Liver (tissue), 9 donors: ENCODE data around the gene CEP20. TPM values are rescaled to one million over a fixed set of nuclear protein-coding genes. Genes with fewer than 3 reads are reported as not detected.

ENCODE experiments used
- DNase-seq: peaks from one replicate; pipeline ENCODE4 v3.0.0-alpha.2; 2017; ENCODE audit warnings: low spot score
- H3K27ac ChIP-seq, 2 donors: one replicate each; pipeline ENCODE4 v1.7.0; 2013; ENCODE audit warnings: inconsistent platforms in 2 of 2, low read length in 2 of 2, control low read depth in 1 of 2, low read depth in 1 of 2, mild to moderate bottlenecking in 1 of 2
- H3K27me3 ChIP-seq, 4 donors: one replicate each; pipeline versions ENCODE4 v1.6.1 to v1.7.0; 2013; ENCODE audit warnings: low read length in 3 of 4, inconsistent platforms in 1 of 4, mild to moderate bottlenecking in 1 of 4, moderate library complexity in 1 of 4; ENCODE audit not compliant: control insufficient read depth in 4 of 4, insufficient read depth in 4 of 4
- H3K36me3 ChIP-seq, 4 donors: one replicate each; pipeline versions ENCODE4 v1.6.1 to v1.7.0; 2013; ENCODE audit warnings: low read length in 3 of 4, mild to moderate bottlenecking in 3 of 4, low read depth in 1 of 4, moderate library complexity in 1 of 4; ENCODE audit not compliant: control insufficient read depth in 4 of 4, insufficient read depth in 3 of 4
- H3K4me1 ChIP-seq, 4 donors: one replicate each; pipeline versions ENCODE4 v1.6.1 to v1.7.0; 2013; ENCODE audit warnings: low read length in 3 of 4, mild to moderate bottlenecking in 3 of 4, moderate library complexity in 1 of 4; ENCODE audit not compliant: control insufficient read depth in 4 of 4, insufficient read depth in 4 of 4
- H3K4me3 ChIP-seq, 3 donors: one replicate each; pipeline versions ENCODE4 v1.6.1 to v1.7.0; 2013; ENCODE audit warnings: low read length in 3 of 3, control low read depth in 1 of 3, low read depth in 1 of 3, mild to moderate bottlenecking in 1 of 3
- H3K9ac ChIP-seq, 2 donors: one replicate each; pipeline ENCODE4 v1.7.0; 2013; ENCODE audit warnings: low read length in 2 of 2, mild to moderate bottlenecking in 2 of 2, moderate library complexity in 2 of 2, control low read depth in 1 of 2, low read depth in 1 of 2
- H3K9me3 ChIP-seq, 4 donors: one replicate each; pipeline versions ENCODE4 v1.6.1 to v1.7.0; 2013; ENCODE audit warnings: low read length in 3 of 4; ENCODE audit not compliant: control insufficient read depth in 4 of 4
- ATF3 ChIP-seq: IDR thresholded peaks from 2 replicates; pipeline ENCODE4 v1.6.1; 2016; ENCODE audit warnings: antibody characterized with exemption
- CTCF ChIP-seq: fragments of 150-350 bp; IDR thresholded peaks from 2 replicates; pipeline ENCODE4 v1.5.1; 2017; ENCODE audit warnings: improper control_type of control experiment, low read depth, low read length; ENCODE audit not compliant: missing input control
- EGR1 ChIP-seq, 2 donors: IDR thresholded peaks; 2 replicates each; pipeline ENCODE4 v1.6.1; 2016 to 2018; ENCODE audit warnings: antibody characterized with exemption in 2 of 2, low read depth in 2 of 2
- FOXA1 ChIP-seq: IDR thresholded peaks from 2 replicates; pipeline ENCODE4 v1.6.1; 2016; ENCODE audit warnings: antibody characterized with exemption
- FOXA2 ChIP-seq: IDR thresholded peaks from 2 replicates; pipeline ENCODE4 v1.6.1; 2016; ENCODE audit warnings: antibody characterized with exemption
- GABPA ChIP-seq, 2 donors: IDR thresholded peaks in 1 of 2; conservative IDR thresholded peaks in 1 of 2; 2 replicates each; pipeline ENCODE4 v1.6.1; 2016; ENCODE audit warnings: antibody characterized with exemption in 2 of 2, mild to moderate bottlenecking in 1 of 2, moderate library complexity in 1 of 2
- HNF4A ChIP-seq, 2 donors: conservative IDR thresholded peaks; 2 replicates each; pipeline ENCODE4 v1.6.1; 2016; ENCODE audit warnings: antibody characterized with exemption in 2 of 2, mild to moderate bottlenecking in 2 of 2
- HNF4G ChIP-seq: IDR thresholded peaks from 2 replicates; pipeline ENCODE4 v1.6.1; 2016; ENCODE audit warnings: antibody characterized with exemption
- JUND ChIP-seq, 2 donors: IDR thresholded peaks; 2 replicates each; pipeline ENCODE4 v1.6.1; 2016; ENCODE audit warnings: antibody characterized with exemption in 2 of 2
- NR2F2 ChIP-seq: IDR thresholded peaks from 2 replicates; pipeline ENCODE4 v1.6.1; 2016; ENCODE audit warnings: antibody characterized with exemption
- RAD21 ChIP-seq, 2 donors: IDR thresholded peaks; 2 replicates each; pipeline ENCODE4 v1.6.1; 2016; ENCODE audit warnings: antibody characterized with exemption in 2 of 2, mild to moderate bottlenecking in 2 of 2
- RXRA ChIP-seq, 2 donors: IDR thresholded peaks; 2 replicates each; pipeline ENCODE4 v1.6.1; 2017 to 2018; ENCODE audit warnings: antibody characterized with exemption in 2 of 2, mild to moderate bottlenecking in 1 of 2
- SP1 ChIP-seq: IDR thresholded peaks from 2 replicates; pipeline ENCODE4 v1.6.1; 2018; ENCODE audit warnings: antibody characterized with exemption, mild to moderate bottlenecking
- TAF1 ChIP-seq: conservative IDR thresholded peaks from 2 replicates; pipeline ENCODE4 v1.6.1; 2016; ENCODE audit warnings: antibody characterized with exemption, mild to moderate bottlenecking
- YY1 ChIP-seq: IDR thresholded peaks from 2 replicates; pipeline ENCODE4 v1.6.1; 2016; ENCODE audit warnings: antibody characterized with exemption, mild to moderate bottlenecking
- ZBTB33 ChIP-seq: IDR thresholded peaks from 2 replicates; pipeline ENCODE4 v1.6.1; 2016; ENCODE audit warnings: antibody characterized with exemption
- WGBS: extraction: QIAGEN DNeasy Blood & Tissue Kit; methylation state at CpG from one replicate; pipeline ENCODE4 v1.1.7; 2013; 5-methylcytosine and 5-hydroxymethylcytosine counted together
- polyA plus RNA-seq, 2 donors: library from polyadenylated mRNA; stranded (reverse) in 1 of 2; unstranded in 1 of 2; fragments of 200-250 nt in 1 of 2; fragments of >200 nt in 1 of 2; fragmentation: Nextera tagmentation in 1 of 2; extraction: Ambion mirVana in 1 of 2; gene quantifications; one replicate each; pipeline versions ENCODE4 v1.2.1 to v1.2.3, GENCODE V29; 2013 to 2015
- total RNA-seq, 2 donors: library from RNA; depleted of rRNA; stranded (reverse); fragments of >200 nt; gene quantifications; one replicate each; pipeline ENCODE4 v1.2.3, GENCODE V29; 2014
- TF ChIP-seq, protein P1 (sequence below): IDR thresholded peaks from 2 replicates; pipeline ENCODE4 v1.6.1; 2016; ENCODE audit warnings: antibody characterized with exemption
- TF ChIP-seq, protein P2 (sequence below): IDR thresholded peaks from 2 replicates; pipeline ENCODE4 v1.6.1; 2016; ENCODE audit warnings: antibody characterized with exemption, mild to moderate bottlenecking
- donor health status: healthy.
- donor health status: healthy.
- donor health status: healthy.
- donor health status: healthy.
- donor health status: healthy.

The CEP20 gene
- total and polyA plus RNA-seq, 4 donors = 10.7 to 19.2 (median 13.3) TPM

DNA sequence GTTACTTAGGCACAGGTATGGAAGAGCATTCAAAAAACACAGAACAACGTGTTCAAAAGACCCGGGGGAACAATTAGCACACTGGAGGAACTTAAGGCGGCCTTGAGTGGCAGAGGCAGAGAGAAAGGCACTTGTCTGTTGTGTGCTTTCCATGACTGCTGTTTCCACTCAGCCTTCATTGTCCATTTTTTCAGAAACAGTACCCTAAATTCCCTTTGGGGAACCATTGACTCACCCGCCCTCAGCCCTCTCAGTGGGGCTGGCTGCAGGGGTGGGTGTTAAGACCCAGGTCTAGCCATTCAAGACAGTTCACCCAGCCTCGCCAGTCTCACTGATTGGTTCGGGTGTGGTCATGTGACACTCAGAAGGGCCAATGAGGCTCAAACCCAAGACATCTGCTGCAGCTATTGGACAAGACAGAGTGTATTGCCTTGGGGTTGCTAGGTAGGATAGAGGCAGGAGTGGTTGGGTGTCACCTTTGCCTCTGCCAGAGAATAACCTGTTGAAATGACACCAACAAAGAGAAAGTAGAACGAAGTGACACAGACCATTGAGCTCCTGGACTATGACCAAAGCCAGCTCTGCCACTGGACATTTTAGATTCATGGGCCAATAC, 19.6 kb upstream of the CEP20 start:
- Histone ChIP-seq H3K27ac (no peak overlapping the region), H3K9me3 (peaks cover 0 to 2% (median 0%) of the 10 kb centered on the region in 4 donors), H3K27me3 (no peaks in the 10 kb centered on the region), H3K4me3 (no peak overlapping the region), H3K36me3 (no peaks in the 10 kb centered on the region), H3K9ac (no peak overlapping the region), H3K4me1 (no peaks in the 10 kb centered on the region)
- WGBS = 76% methylated on average over 7 of the region's 7 CpGs
- TF ChIP-seq GABPA (IDR thresholded peaks at IDR 0.05 in 1 of 2, conservative IDR thresholded peaks at IDR 0.05 in 1 of 2) (no peak), ZBTB33 (no peak)
- DNase-seq = no peak

DNA sequence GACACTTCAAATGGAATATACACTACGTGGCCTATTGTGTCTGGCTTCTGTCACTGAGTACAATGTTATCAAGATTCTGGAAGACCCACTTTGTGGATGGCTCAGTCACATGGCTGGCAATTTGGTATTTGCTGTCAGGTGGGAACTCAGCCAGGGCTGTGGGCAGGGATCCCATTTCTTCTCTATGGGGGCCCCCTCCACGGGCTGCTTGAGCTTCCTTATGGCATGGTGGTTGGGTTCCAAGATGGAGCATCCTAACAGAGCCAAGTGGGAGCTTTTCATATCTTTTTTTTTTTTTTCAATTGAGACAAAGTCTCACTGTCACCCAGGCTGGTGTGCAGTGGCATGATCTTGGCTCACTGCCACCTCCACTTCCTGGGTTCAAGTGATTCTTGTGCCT, 18.0 kb upstream of the CEP20 start:
- Histone ChIP-seq H3K9me3 (peaks cover 0 to 2% (median 0%) of the 10 kb centered on the region in 4 donors), H3K36me3 (no peaks in the 10 kb centered on the region), H3K4me3 (no peak overlapping the region), H3K27ac (no peak overlapping the region), H3K9ac (no peak overlapping the region), H3K4me1 (no peaks in the 10 kb centered on the region), H3K27me3 (no peaks in the 10 kb centered on the region)
- DNase-seq = no peak
- TF ChIP-seq, protein P1, sequence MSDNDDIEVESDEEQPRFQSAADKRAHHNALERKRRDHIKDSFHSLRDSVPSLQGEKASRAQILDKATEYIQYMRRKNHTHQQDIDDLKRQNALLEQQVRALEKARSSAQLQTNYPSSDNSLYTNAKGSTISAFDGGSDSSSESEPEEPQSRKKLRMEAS = no peak
- no peak for TF ChIP-seq ZBTB33
- no peak for TF ChIP-seq FOXA1
- TF ChIP-seq ATF3 = no peak
- TF ChIP-seq HNF4A (conservative IDR thresholded peaks at IDR 0.05) = no peak
- TF ChIP-seq CTCF = no peak
- TF ChIP-seq HNF4G = no peak
- TF ChIP-seq RAD21 (IDR thresholded peaks at IDR 0.05) = no peak
- no peak for TF ChIP-seq FOXA2
- no peak for TF ChIP-seq TAF1
- no peak for TF ChIP-seq EGR1 (IDR thresholded peaks at IDR 0.05; ENCODE audit: low read depth in 2 of 2)
- no peak for TF ChIP-seq GABPA (IDR thresholded peaks at IDR 0.05 in 1 of 2, conservative IDR thresholded peaks at IDR 0.05 in 1 of 2)
- TF ChIP-seq YY1 = no peak
- no peak for TF ChIP-seq NR2F2
- no peak for TF ChIP-seq SP1
- no peak for TF ChIP-seq JUND (IDR thresholded peaks at IDR 0.05)
- TF ChIP-seq, protein P2, sequence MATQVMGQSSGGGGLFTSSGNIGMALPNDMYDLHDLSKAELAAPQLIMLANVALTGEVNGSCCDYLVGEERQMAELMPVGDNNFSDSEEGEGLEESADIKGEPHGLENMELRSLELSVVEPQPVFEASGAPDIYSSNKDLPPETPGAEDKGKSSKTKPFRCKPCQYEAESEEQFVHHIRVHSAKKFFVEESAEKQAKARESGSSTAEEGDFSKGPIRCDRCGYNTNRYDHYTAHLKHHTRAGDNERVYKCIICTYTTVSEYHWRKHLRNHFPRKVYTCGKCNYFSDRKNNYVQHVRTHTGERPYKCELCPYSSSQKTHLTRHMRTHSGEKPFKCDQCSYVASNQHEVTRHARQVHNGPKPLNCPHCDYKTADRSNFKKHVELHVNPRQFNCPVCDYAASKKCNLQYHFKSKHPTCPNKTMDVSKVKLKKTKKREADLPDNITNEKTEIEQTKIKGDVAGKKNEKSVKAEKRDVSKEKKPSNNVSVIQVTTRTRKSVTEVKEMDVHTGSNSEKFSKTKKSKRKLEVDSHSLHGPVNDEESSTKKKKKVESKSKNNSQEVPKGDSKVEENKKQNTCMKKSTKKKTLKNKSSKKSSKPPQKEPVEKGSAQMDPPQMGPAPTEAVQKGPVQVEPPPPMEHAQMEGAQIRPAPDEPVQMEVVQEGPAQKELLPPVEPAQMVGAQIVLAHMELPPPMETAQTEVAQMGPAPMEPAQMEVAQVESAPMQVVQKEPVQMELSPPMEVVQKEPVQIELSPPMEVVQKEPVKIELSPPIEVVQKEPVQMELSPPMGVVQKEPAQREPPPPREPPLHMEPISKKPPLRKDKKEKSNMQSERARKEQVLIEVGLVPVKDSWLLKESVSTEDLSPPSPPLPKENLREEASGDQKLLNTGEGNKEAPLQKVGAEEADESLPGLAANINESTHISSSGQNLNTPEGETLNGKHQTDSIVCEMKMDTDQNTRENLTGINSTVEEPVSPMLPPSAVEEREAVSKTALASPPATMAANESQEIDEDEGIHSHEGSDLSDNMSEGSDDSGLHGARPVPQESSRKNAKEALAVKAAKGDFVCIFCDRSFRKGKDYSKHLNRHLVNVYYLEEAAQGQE = no peak
- no peak for TF ChIP-seq RXRA (IDR thresholded peaks at IDR 0.05)
- WGBS = 74% methylated on average over 2 of the region's 2 CpGs
